ENCODE data around the gene KEAP1. TPM values are rescaled to one million over a fixed set of nuclear protein-coding genes. Genes with fewer than 3 reads are reported as not detected.

KEAP1 gene
- total and polyA plus RNA-seq, 7 donors = 109 to 242 (median 199) TPM

DNA sequence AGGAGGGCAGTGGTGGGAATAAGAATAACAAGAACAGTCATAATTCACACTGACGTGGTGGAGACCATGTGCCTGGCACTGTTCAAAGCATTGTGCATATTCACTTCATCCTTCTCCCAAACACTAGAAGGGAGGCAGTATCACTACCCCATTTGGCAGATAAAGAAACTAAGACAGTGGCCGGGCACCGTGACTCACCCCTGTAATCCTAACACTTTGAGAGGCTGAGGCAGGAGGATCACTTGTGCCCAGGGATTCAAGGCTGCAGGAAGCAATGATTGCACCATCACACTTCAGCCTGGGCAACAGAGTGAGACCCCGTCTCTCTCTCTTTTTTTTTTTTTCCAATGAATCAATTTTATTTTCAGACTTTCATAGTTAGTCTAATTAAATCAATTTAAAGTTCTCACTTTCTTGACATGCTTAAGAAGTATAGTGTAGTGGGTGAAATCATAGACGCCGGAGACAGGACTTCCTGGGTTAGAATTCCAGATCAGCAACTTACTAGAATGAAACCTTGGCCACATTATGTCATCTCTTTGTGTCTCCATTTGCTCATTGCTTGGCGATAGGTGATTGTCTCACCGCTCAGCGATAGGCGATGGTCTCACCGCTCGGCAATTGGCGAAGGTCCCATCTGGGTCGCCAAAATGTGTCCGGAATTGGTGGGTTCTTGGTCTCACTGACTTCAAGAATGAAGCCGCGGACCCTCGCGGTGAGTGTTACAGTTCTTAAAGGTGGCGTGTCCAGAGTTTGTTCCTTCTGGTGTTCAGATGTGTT is 35.2 kb upstream of the KEAP1 start:
- Histone ChIP-seq H3K9me3 (no peaks in the 10 kb centered on the region), H3K4me1 (peaks cover 5% of the 10 kb centered on the region), H3K36me3 (ENCODE audit: insufficient read depth in 1 of 2, low read depth in 1 of 2) (no peaks in the 10 kb centered on the region), H3K4me3 (no peak overlapping the region), H3K27me3 (ENCODE audit: insufficient read depth in 3 of 3, low read length in 2 of 3) (no peaks in the 10 kb centered on the region), H3K27ac (no peak overlapping the region)
- intact Hi-C loops (cut with DNase I) = no loop called here
- 74 to 78% (median 75%) methylated on average over 20 of the region's 20 CpGs for WGBS, 3 donors
- DNase-seq (no peak), ATAC-seq (no peak)
- no peak for TF ChIP-seq CTCF (IDR thresholded peaks at IDR 0.05)

- no peak overlapping the region for H3K27ac ChIP-seq
- H3K9me3 ChIP-seq = no peaks in the 10 kb centered on the region
- intact Hi-C loops (cut with DNase I) = no loop called here
- ATAC-seq (peak in 1 of 4 donors; percentile 17), DNase-seq (no peak)
- no peaks in the 10 kb centered on the region for H3K36me3 ChIP-seq (ENCODE audit: insufficient read depth in 1 of 2, low read depth in 1 of 2)
- WGBS, 3 donors = 35 to 60% (median 37%) methylated on average over 11 of the region's 11 CpGs
- no peaks in the 10 kb centered on the region for H3K27me3 ChIP-seq (ENCODE audit: insufficient read depth in 3 of 3, low read length in 2 of 3)
- peaks cover 5% of the 10 kb centered on the region for H3K4me1 ChIP-seq
- no peak overlapping the region for H3K4me3 ChIP-seq
- no peak for TF ChIP-seq CTCF (IDR thresholded peaks at IDR 0.05)
These were observed 34.5 kb upstream of the KEAP1 start for GRCh38 chr19:10537668-10538067.

GRCh38 chr19:10535613-10536012 is 32.5 kb upstream of the KEAP1 start:
- no peak for DNase-seq
- no peak for TF ChIP-seq CTCF (IDR thresholded peaks at IDR 0.05)
- WGBS, 3 donors = 65 to 78% (median 69%) methylated on average over 6 of the region's 6 CpGs

DNA sequence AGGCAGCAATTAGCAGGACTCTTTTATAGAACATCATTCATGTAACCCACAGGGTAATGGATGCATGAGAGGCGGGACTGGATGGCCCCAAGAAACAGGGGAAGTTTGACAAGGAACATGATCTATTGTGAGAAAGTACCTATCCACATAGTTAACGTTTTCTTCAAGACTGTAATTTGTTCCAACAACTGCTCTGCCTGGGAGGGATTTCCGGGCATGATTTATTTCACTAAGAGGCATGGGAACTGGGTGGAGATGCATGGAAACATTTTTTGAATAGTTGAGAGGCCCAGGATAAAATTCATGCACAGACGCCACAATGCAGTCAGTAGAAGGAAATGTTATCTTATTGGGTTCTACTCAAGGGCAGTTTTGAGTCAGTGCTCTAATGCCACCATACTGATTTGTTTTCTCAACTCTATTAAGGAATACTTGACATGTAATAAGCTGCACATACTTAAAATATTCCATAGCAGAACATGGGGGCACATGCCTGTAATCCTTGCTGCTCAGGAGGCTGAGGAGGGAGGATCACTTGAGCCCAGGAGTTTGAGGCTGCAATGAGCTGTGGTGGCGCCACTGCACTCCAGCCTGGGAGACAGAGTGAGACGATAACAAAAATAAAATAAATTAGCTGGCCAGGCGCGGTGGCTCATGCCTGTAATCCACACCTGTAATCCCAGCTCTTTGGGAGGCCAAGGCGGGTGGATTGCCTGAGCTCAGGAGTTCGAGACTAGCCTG is 30.7 kb upstream of the KEAP1 start:
- peaks cover 5% of the 10 kb centered on the region for H3K4me1 ChIP-seq
- H3K9me3 ChIP-seq = no peaks in the 10 kb centered on the region
- no peak for ATAC-seq
- H3K4me3 ChIP-seq = no peak overlapping the region
- H3K36me3 ChIP-seq (ENCODE audit: insufficient read depth in 1 of 2, low read depth in 1 of 2) = no peaks in the 10 kb centered on the region
- 66 to 72% (median 70%) methylated on average over 10 of the region's 10 CpGs for WGBS, 3 donors
- H3K27ac ChIP-seq = no peak overlapping the region
- H3K27me3 ChIP-seq (ENCODE audit: insufficient read depth in 3 of 3, low read length in 2 of 3) = no peaks in the 10 kb centered on the region
- no peak for DNase-seq
- no peak for TF ChIP-seq CTCF (IDR thresholded peaks at IDR 0.05)
- intact Hi-C loops (cut with DNase I) = no loop called here

More at GRCh38 chr19:10535613-10536012, 32.5 kb upstream of the KEAP1 start:
- no peaks in the 10 kb centered on the region for H3K36me3 ChIP-seq (ENCODE audit: insufficient read depth in 1 of 2, low read depth in 1 of 2)
- H3K9me3 ChIP-seq = no peaks in the 10 kb centered on the region
- intact Hi-C loops (cut with DNase I) = no loop called here
- peaks cover 5% of the 10 kb centered on the region for H3K4me1 ChIP-seq
- no peak overlapping the region for H3K27ac ChIP-seq
- no peaks in the 10 kb centered on the region for H3K27me3 ChIP-seq (ENCODE audit: insufficient read depth in 3 of 3, low read length in 2 of 3)
- no peak overlapping the region for H3K4me3 ChIP-seq
- no peak for ATAC-seq

Data from psoas muscle (tissue), 8 donors.